22Rv1 (cell line): Measurements from ENCODE around the gene SAMD11.

ENCODE experiments used
- ZFX ChIP-seq: fragments of 450-650 bp; IDR thresholded peaks from 2 replicates; pipeline ENCODE4 v1.6.1; 2017; ENCODE audit warnings: antibody characterized with exemption, borderline replicate concordance
- TF ChIP-seq, protein P1 (sequence below): fragments of 450-650 bp; IDR thresholded peaks from 2 replicates; pipeline ENCODE4 v1.5.1; 2017; ENCODE audit warnings: mild to moderate bottlenecking

DNA sequence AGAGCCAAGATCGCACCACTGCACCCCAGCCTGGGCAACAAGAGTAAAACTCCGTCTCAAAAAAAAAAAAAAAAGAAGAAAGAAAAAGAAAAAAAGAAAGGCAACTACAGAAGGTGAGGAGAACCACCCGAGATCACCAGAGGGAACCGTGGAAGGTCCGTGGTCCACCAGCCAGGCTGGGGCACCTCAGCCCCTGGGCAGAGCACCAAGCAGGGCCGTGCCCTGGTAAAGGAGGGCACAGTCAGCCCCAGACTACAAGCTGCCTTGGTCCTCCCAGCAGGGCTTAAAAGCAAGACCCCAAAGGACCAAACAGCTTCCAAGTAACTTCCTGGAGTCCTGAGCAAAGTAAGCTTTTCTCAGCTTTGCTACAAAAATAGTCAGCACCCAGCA, 8.8 kb upstream of the SAMD11 start:
- TF ChIP-seq, protein P1, sequence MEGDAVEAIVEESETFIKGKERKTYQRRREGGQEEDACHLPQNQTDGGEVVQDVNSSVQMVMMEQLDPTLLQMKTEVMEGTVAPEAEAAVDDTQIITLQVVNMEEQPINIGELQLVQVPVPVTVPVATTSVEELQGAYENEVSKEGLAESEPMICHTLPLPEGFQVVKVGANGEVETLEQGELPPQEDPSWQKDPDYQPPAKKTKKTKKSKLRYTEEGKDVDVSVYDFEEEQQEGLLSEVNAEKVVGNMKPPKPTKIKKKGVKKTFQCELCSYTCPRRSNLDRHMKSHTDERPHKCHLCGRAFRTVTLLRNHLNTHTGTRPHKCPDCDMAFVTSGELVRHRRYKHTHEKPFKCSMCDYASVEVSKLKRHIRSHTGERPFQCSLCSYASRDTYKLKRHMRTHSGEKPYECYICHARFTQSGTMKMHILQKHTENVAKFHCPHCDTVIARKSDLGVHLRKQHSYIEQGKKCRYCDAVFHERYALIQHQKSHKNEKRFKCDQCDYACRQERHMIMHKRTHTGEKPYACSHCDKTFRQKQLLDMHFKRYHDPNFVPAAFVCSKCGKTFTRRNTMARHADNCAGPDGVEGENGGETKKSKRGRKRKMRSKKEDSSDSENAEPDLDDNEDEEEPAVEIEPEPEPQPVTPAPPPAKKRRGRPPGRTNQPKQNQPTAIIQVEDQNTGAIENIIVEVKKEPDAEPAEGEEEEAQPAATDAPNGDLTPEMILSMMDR, result no peak
- TF ChIP-seq ZFX, result no peak
